ENCODE measurements around the gene KIAA1217.

The KIAA1217 gene

DNA sequence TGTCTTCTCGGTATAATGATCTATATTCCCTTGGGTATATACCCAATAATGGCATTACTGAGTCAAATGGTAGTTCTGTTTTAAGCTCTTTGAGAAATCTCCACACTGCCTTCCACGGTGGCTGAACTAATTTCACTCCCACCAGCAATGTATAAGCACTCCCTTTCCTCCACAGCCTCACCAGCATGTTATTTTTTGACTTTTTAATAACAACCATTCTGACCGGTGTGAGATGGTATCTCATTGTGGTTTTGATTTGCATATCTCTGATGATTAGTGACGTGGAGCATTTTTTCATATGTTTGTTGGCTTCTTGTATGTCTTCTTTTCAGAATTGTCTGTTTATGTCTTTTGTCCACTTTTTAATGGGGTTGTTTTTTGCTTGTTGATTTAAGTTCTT lies 33.6 kb downstream of the KIAA1217 start:
- DNase-seq = no peak

DNA sequence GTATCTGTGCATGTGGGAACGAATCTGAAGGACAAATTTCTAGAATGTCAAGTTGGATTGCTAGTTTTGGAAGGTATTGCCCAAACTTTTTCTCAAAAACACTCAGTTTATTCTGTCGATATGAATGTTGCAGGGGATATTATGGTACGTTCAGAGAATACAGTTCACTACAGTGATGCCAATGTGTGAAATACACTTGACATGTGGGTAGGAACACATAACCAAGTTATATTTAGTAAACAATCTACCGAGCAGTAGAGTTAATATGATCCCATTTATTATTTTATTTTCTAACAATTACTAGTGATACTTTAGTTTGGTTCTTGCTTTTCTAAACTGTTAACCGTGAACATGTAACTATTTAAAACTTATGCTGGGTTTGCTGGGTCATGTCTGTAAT lies 37.4 kb downstream of the KIAA1217 start:
- no peak for DNase-seq

DNA sequence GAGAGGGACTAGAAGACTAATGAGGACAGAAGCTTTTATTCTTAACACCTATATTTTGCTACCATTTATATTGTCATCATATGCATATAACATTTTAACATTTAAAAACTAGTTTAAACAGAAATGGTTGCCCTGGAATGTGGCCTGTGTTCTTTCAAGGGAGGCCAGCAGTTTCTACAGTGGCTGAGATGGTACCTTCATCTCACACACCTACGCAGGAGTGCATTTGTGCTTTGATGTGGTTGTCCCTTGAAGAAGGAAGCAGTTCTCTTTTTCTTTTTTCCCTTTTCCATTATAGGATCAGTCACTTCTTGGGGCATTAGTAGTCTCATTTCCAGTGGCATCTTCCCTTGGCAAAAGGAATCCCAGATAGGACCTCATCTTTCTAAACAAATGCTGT lies 38.9 kb downstream of the KIAA1217 start:
- no peak for DNase-seq

- no peak for DNase-seq
Observed at GRCh38 chr10:24249829-24250415, 41.0 kb downstream of the KIAA1217 start.

- DNase-seq = no peak
Observed at GRCh38 chr10:24251547-24251946, 42.6 kb downstream of the KIAA1217 start.

- DNase-seq = no peak
Observed at GRCh38 chr10:24254180-24254579, 45.2 kb downstream of the KIAA1217 start.

DNA sequence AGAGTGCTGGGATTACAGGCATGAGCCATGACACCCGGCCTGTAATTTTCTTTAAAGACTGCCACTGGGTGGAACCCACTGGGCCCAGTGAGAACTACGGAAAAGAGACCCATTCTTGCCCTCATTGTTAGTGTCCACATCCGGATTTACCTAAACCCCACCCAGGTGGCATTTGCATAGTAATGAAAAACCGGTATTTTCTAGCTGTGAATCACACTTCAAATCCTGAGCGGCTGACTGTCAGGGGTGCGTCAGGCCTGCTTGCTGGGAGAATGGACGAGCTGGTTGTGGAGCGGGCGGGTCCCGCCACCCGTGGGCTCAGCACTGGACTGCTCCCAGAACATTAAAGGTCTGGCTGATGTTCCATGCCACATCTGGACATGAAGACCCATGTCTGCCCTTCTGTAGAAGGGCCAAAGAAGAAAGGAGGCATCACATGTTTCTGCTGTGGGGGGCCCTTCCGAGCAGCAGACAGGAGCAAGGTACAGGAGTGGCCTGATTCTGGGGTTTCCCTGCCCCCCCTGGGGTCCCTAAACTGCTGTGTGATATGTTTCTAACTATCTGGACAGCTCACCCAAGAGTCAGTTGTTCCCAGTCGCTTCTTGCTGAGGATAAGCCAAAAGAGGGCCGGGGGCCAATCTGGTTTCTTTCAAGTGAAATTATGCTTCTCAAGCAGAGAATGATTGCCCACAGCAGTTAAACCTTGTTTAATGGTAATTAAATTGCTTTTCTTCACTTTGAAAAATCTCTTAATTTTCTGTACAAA lies 46.4 kb downstream of the KIAA1217 start:
- DNase-seq = no peak

- DNase-seq = no peak
Observed at GRCh38 chr10:24255881-24256311, 47.0 kb downstream of the KIAA1217 start.

DNA sequence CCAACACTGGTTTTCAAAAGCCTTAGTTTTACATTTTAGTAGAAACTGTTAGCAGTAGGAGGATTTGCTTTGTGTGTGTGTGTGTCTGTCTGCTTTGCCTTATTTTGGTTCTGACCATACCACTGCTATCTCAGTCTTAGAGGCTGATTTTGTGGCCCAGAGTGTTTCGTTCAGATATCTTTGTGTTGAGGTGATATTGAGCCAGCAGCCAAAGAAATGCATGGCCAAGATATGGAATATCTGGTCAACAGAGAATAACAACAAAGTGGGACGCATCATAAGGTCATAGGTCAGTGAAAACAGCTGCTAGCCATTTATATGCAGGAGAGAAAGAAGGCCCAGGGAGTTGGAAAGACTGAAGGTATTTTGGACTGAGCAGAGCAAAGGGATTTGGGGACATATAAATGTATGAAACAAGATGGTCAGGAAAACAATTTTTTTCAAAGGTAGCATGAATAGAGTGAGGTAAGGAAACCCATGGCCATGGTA lies 47.7 kb downstream of the KIAA1217 start:
- no peak for DNase-seq

- DNase-seq = no peak
Observed at GRCh38 chr10:24257588-24257987, 48.6 kb downstream of the KIAA1217 start.

DNA sequence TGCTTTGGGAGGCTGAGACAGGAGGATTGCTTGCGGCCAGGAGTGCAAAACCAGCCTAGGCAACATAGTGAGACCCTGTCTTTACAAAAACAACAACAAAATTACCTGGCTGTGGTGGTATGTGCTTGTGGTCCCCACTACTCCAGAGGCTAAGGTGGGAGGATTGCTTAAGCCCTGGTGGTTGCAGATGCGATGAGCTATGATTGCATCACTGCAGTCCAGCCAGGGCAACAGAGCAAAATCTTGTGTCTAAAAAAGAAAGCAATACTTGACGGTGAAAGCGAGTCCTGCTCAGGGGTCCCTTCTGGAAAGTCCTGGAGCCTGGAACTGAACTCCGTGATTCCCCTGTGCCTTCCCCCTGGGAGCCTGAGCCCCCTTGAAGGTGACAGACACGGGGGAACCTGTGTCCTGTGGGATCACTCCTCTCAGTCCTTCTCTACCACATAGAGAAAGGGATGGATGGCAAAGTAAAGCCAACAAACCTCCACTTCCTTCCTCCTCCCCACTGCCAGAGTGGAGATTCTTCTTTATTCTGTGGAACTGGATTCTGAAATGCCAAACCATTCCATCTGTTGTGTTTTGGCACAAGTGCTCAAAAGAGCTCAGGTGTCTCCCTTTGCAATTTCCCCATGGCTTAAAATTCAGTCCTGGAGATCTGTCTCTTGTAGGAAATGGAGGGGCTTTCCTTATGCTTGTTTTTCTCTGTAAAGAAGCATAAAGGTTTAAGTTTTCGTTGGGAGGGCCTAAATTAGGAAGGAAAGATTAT lies 50.6 kb downstream of the KIAA1217 start:
- DNase-seq = no peak

DNA sequence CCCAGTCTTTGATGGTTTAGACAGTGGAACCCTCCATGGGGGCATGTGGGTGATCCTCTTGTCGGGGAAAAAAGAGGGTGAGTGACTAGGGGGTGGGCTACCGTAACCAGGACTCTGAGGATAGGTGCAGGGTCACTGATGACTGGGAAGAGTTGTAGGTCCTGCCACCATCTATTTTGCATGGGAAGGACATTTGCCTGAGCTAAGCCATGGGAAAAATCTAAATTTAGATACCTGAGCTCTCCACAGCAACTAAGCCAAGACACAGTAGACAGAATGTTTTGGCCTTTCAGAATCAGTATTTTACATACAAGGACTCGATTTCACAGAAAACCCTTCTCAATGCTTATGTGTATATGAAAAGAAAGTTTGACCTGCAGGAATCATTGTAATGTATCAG lies 52.7 kb downstream of the KIAA1217 start:
- DNase-seq = no peak

DNA sequence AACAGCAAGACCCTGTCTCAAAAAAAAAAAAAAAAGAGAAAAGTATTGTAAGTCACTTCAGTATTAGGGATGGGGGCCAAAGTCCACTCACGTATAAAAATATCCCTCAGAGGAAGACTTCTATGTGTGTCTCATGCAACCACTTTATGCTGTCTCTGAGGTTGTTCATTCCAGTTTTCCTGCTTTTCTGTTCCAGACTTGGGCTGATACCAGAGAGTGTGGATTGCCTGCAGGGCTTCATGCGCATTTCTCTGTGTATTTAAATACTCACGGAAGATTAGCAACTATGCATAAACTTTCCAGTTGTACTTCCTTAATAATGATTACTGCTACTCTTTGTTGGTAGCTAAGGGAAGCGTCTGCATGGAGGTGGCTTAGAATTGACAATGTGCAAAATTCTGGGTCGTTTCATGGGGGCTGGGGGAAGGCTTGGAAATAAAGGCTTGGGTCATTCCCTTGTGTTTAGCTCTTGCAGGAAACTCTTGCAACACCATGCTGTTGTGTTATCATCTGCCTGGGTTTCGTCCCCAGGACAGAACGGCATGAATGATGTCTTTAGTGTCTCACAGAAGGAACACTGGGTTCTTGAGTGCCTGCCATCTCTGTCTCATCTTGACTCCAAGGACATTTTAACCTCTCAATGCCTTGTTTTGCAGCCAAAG lies 54.1 kb downstream of the KIAA1217 start:
- DNase-seq = no peak

- DNase-seq = no peak
Observed at GRCh38 chr10:24269476-24269875, 60.5 kb downstream of the KIAA1217 start.

- DNase-seq = no peak
Observed at GRCh38 chr10:24272374-24272773, 63.4 kb downstream of the KIAA1217 start.

DNA sequence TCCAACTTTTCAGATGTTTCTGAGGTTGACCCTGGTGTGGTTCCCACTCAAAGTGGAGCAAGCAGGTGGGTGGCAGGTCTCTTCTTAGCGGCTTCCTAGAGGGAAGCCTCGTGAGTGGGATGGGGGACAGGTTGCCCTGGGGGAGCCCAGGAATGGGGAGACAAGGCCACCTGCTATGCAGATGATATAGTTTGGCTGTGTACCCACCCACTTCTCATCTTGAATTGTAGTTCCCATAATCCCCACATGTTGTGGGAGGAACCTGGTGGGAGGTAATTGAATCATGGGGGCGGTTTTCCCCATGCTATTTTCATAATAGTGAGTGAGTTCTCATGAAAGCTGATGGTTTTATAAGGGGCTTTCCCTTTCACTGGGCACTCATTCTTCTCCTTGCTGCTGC lies 68.3 kb downstream of the KIAA1217 start:
- DNase-seq = no peak

- no peak for DNase-seq
Observed at GRCh38 chr10:24277771-24278170, 68.8 kb downstream of the KIAA1217 start.

GRCh38 chr10:24278176-24278889 lies 69.4 kb downstream of the KIAA1217 start:
- DNase-seq = no peak

GRCh38 chr10:24279166-24279565 lies 70.2 kb downstream of the KIAA1217 start:
- no peak for DNase-seq

DNA sequence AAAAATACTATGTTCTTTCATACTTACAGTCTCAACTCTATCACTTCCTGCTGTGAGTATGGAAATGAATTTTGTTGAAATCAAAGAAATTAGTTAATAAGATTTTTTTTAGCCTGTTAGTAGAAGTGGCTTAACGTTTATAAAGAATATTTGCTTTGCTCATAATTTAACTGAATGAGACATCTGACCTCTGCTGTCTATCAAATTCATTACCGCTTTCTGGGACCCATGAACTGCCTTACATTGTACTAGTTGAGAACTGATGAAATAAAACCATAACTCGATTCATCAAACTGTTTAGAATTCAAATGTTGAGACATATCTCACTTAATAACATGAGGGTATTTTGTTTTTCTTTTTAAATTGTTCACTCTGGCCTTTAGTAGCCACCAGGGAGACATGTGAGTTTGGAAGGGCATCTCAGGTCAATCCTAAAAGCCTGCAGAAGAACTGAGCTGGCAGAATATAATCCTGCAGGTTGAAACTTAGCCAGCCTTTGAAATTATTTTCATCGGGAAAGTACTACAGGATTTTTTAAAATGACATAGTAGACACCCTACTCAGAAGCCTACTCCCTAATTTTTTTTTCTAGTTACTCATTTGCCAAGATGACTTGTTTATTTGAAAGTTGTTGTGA lies 78.7 kb downstream of the KIAA1217 start:
- DNase-seq = no peak

- no peak for DNase-seq
Observed at GRCh38 chr10:24288581-24288980, 79.6 kb downstream of the KIAA1217 start.

DNA sequence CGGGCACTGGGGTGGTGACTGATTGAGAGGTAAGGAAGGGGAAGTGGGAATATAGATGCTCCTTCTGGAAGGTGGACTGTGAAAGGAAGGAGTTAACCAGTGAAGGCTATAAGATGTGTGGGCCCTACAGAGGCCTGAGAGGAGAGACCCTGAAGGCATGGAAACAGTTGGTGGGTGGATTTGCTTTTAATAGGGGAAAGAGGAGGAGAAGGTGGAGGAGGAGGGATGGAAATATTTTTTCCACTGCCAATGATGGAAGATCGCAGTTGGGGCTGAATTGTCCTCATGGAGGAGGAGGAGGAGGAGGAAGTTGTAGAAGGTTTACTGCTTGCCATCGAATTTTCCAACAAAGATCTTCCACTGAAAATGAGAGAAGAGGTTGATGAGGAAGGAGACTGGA lies 80.3 kb downstream of the KIAA1217 start:
- no peak for DNase-seq
